ENCODE measurements around the gene ZBED3.

DNA sequence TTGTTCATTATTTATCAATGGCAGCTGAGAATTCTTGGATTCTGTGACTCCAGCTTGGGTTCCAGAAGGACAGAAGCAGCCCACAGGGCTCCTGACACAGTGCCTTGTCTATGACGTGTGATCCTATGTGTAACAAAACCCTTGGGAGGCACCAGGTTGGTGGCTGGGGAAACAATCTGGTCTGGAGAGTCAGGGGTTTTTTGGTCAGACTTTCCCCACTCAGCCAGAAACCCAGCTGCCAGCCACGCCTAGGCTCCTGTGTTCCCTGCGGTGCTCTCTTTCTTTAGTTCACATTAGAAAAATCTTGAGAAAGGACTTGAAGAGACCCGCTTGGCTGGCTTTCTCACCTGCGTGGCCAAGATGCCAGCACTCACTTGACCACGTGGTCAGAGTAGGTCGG is 15.5 kb upstream of the ZBED3 start:
- TF ChIP-seq, protein P1, sequence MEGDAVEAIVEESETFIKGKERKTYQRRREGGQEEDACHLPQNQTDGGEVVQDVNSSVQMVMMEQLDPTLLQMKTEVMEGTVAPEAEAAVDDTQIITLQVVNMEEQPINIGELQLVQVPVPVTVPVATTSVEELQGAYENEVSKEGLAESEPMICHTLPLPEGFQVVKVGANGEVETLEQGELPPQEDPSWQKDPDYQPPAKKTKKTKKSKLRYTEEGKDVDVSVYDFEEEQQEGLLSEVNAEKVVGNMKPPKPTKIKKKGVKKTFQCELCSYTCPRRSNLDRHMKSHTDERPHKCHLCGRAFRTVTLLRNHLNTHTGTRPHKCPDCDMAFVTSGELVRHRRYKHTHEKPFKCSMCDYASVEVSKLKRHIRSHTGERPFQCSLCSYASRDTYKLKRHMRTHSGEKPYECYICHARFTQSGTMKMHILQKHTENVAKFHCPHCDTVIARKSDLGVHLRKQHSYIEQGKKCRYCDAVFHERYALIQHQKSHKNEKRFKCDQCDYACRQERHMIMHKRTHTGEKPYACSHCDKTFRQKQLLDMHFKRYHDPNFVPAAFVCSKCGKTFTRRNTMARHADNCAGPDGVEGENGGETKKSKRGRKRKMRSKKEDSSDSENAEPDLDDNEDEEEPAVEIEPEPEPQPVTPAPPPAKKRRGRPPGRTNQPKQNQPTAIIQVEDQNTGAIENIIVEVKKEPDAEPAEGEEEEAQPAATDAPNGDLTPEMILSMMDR (IDR thresholded peaks at IDR 0.05; ENCODE audit: extremely low read depth in 1 of 2, insufficient read depth in 1 of 2, low read depth in 1 of 2, low read length in 2 of 2), result no peak
- TF ChIP-seq POLR2A (IDR thresholded peaks at IDR 0.05; ENCODE audit: low read depth, low read length) (no peak), EZH2 (IDR thresholded peaks at IDR 0.05; ENCODE audit: borderline replicate concordance, low read depth, low read length, severe bottlenecking) (no peak), JUN (IDR thresholded peaks at IDR 0.05; ENCODE audit: borderline replicate concordance, insufficient read depth, insufficient read length, low read depth) (no peak)

Data from endothelial cell of umbilical vein (primary cell).